T-helper 1 cell treated with Interleukin-12 subunit alpha and Interleukin-12 subunit beta and Interleukin-4 antibody, amounts not matched to agents 30 μg/mL and 1 μg/mL, for 36 hours (primary cell): ENCODE results near the gene FXYD3.

Source experiments
- H3K27ac Mint-ChIP-seq: one replicate; pipeline ENCODE4 v1.8.0; 2021; ENCODE audit warnings: mild to moderate bottlenecking, mixed read lengths
- H3K27me3 Mint-ChIP-seq: one replicate; pipeline ENCODE4 v1.8.0; 2021; ENCODE audit warnings: low read depth, mixed read lengths
- H3K36me3 Mint-ChIP-seq: one replicate; pipeline ENCODE4 v1.8.0; 2021; ENCODE audit warnings: low read depth, mixed read lengths
- H3K4me1 Mint-ChIP-seq: one replicate; pipeline ENCODE4 v1.8.0; 2021; ENCODE audit warnings: low read depth, mixed read lengths
- H3K4me3 Mint-ChIP-seq: one replicate; pipeline ENCODE4 v1.8.0; 2021; ENCODE audit warnings: mild to moderate bottlenecking, moderate library complexity, mixed read lengths
- H3K9me3 Mint-ChIP-seq: one replicate; pipeline ENCODE4 v1.8.0; 2021; ENCODE audit warnings: mixed read lengths

The FXYD3 gene

DNA sequence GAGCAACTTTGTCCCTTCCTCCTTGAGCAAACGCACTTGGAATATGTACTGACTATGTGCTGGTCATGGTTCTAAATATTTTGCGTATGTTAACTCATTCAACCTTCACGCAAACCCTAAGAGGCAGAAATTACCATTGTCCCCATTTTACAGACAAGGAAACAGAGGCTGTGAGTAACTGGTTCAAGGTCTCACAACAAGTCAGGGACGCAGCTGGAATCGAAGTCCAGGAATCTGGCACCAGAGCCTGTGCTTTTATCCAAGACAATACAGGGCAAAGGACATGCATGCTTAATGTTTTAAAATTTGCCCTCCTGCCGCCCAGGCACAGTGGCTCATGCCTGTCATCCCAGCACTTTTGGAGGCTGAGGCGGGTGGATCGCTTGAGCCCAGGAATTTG is 44.0 kb downstream of the FXYD3 start:
- Mint-ChIP-seq H3K27ac (no peak overlapping the region), H3K4me1 (peaks cover 35% of the 10 kb centered on the region), H3K4me3 (no peak overlapping the region)

DNA sequence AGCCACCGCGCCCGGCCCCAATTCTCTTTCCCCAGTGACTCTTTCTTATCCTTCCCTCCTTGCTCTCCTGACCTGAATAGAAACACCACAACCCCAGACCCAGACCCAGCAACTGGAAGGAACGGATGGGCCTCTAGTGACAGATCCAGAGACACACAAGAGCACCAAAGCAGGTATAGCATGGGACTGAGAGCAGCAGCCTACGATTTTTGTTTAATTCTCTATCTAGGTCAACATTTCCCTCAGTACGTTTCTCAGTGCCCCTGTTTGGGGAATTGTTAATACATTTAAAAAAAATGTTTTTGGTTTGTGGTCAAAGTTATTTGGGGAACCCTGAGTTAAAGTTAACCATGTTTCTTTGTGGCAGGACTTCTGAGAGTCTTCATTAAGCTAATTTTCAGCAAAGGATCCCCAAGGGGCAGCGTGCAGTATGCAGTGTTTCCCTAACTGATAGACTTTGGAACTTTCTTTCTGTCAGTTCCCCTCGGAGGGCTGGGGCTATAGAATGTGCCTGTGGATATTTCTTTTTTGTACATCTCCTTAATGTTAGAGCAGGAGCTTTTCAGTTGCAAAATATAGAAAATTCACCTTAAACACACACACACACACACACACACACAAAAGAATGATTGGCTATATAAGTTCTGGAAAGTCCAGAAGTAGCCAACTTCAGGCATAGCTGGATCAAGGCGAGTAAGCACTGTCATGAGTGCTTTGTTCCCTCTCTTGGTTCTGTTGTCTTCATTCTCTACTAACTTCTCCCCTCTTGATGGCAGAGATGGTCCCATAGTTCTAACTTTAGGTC is 45.2 kb downstream of the FXYD3 start:
- H3K36me3 Mint-ChIP-seq: peaks cover 92% of the 10 kb centered on the region
- no peak overlapping the region for H3K4me3 Mint-ChIP-seq
- H3K9me3 Mint-ChIP-seq: peaks cover 42% of the 10 kb centered on the region
- H3K4me1 Mint-ChIP-seq: peaks cover 33% of the 10 kb centered on the region
- no peaks in the 10 kb centered on the region for H3K27me3 Mint-ChIP-seq
- no peak overlapping the region for H3K27ac Mint-ChIP-seq

More for the DNA sequence above, 44.0 kb downstream of the FXYD3 start:
- Mint-ChIP-seq H3K27me3 (no peaks in the 10 kb centered on the region), H3K9me3 (peaks cover 31% of the 10 kb centered on the region), H3K36me3 (peaks cover 82% of the 10 kb centered on the region)

DNA sequence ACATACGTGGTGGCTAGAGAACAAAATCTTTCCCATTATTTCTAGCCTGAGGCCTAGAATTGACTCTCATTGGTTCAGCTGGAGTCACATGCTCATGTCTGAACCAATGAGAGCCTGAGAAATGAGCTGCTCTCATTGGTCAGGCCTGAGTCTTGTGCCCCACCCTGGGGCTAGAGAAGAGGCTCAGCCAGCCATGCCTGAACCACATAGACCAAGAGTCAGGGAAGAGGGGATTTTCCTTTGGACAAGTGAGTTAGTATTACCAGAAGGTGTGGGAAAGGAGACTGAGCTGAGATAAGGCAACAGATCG is 45.8 kb downstream of the FXYD3 start:
- Mint-ChIP-seq H3K36me3 (peaks cover 92% of the 10 kb centered on the region), H3K27me3 (no peaks in the 10 kb centered on the region), H3K4me3 (no peak overlapping the region), H3K27ac (no peak overlapping the region), H3K4me1 (peaks cover 28% of the 10 kb centered on the region), H3K9me3 (peaks cover 47% of the 10 kb centered on the region)

DNA sequence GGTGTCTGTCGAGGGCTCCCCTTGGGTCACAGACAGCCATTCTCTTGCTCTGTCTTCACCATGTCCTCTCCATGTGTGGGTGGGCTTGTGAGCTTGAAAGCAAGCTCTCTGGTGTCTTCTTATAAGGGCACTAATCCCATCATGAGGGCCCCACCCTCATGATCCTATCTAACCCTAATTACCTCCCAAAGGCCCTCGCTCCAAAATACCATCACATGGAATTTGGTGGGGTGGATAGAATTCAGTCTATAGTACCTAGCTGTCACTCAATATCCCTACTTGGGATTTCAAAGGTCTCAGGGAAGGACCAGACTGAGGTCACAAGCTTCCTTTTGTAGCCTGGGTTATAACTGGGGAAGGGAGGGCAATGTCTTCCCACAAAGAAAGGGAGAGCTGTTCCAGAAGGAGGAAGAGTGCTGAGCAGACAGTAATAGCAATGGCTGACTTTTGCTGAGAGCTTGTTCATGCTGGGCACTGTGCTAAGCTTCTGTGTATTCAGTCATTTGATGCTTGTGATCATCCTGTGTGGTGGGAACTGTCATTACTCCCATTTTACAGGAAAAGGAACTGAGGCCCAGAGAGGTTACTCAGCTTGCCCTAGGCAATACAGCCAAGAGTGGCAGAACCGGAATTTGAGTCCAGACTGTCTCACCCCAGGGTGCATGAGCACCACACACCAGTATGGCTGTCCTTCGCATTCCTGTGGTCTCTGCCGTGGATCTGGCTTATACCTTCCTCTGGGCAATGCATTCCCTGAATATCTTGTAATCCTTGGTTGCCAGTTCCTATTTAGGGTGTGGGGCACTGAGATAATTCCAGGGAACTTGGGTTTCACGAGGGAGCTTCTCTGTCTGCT is 47.1 kb downstream of the FXYD3 start:
- Mint-ChIP-seq H3K27me3 (no peaks in the 10 kb centered on the region), H3K4me3 (no peak overlapping the region), H3K27ac (no peak overlapping the region), H3K9me3 (peaks cover 50% of the 10 kb centered on the region), H3K36me3 (peaks cover 96% of the 10 kb centered on the region), H3K4me1 (peaks cover 31% of the 10 kb centered on the region)

DNA sequence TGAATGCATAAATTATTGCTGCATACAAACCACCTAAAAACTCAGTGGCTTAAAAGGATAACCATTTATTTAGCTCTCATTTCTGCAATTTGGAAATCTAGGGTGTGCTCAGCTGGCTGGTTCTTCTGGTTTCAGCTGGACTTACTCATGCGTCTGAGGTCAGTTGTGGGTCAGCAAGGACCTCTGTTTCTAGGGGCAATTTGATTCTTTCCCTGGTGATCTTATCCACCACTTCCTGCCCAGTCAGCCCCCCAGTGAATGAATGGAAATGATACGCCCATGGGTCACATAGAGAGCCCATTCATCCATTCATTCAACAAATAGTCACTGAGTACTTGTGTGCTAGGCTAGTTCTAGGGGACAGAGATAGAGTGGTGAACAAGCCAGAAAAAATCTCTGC is 48.8 kb downstream of the FXYD3 start:
- H3K9me3 Mint-ChIP-seq: peaks cover 50% of the 10 kb centered on the region
- peaks cover 90% of the 10 kb centered on the region for H3K36me3 Mint-ChIP-seq
- H3K4me3 Mint-ChIP-seq: no peak overlapping the region
- no peak overlapping the region for H3K27ac Mint-ChIP-seq
- H3K27me3 Mint-ChIP-seq: no peaks in the 10 kb centered on the region
- peaks cover 21% of the 10 kb centered on the region for H3K4me1 Mint-ChIP-seq

DNA sequence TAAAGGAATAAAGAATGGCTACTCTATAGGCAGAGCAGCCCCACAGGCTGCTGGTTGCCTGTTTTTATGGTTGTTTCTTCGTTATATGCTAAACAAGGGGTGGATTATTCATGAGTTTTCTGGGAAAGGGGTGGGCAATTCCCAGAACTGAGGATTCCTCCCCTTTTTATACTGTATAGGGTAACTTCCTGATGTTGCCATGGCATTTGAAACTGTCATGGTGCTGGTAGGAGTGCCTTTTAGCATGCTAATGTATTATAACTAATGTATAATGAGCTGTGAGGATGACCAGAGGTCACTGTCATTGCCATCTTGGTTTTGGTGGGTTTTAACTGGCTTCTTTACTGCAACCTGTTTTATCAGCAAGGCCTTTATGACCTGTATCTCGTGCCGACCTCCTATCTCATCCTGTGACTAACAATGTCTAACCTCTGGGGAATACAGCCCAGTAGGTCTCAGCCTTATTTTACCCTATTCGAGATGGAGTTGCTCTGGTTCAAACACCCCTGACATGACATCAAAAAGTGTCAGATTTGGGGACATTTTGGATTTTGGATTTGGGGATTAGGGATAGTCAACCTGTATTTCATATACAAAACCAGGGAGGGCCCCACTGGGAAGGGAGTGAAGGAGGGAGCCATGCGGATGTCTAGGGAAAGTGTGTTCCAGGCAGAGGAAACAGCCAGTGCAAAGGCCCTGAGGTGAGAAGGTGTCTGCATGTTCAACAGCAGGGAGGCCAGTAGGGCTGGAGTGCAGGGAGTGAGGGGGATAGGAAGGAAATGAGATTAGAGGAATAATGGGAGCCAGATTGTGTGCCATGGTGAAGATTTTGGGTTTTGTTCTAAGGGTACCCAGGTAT is 49.8 kb downstream of the FXYD3 start:
- Mint-ChIP-seq H3K27ac (no peak overlapping the region), H3K27me3 (no peaks in the 10 kb centered on the region), H3K4me3 (peak overlapping the region; percentile 25), H3K4me1 (peaks cover 23% of the 10 kb centered on the region), H3K36me3 (peaks cover 89% of the 10 kb centered on the region), H3K9me3 (peaks cover 50% of the 10 kb centered on the region)

DNA sequence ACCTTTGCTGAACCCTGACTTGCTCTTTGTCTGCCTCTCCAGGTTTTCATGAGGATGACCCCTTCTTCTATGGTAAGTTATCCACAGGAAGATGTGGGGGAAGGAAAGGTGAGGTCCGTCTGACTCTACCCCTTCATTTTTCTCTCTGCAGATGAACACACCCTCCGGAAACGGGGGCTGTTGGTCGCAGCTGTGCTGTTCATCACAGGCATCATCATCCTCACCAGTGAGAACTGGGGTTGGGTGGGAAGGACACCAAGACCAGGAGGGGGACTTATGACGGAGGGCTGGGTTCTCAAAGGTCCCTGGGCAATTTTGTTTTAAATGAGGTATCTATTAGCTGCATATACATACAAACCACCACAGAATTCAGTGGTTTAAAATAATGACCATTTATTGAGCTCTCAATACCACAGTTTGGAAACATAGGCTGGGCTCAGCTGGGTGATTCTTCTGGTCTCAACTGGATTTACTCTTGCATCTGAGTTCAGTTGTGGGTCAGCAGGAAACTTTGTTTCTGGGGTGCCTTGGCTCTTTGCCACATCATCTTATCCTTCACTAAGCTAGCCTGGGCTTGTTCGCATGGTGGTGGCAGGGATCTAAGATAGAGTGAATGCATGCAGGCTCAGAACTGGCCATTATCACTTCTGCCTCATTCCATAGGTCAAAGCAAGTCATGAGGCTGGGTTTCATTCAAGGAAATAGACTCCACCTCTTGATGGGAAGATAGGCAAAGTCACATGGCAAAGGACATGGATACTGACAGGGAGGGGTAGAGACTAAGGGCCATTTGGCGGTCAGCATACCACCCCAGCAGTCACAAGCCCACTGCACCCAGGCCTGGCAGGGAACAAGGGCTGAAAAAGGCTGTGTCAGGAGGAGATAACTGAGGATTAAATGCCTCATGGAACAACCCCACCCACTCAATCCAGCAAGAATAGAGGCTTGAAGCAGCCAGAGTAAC is 50.8 kb downstream of the FXYD3 start:
- no peak overlapping the region for H3K27ac Mint-ChIP-seq
- H3K4me3 Mint-ChIP-seq: no peak overlapping the region
- H3K27me3 Mint-ChIP-seq: no peaks in the 10 kb centered on the region
- peaks cover 23% of the 10 kb centered on the region for H3K4me1 Mint-ChIP-seq
- peaks cover 83% of the 10 kb centered on the region for H3K36me3 Mint-ChIP-seq
- peaks cover 47% of the 10 kb centered on the region for H3K9me3 Mint-ChIP-seq

DNA sequence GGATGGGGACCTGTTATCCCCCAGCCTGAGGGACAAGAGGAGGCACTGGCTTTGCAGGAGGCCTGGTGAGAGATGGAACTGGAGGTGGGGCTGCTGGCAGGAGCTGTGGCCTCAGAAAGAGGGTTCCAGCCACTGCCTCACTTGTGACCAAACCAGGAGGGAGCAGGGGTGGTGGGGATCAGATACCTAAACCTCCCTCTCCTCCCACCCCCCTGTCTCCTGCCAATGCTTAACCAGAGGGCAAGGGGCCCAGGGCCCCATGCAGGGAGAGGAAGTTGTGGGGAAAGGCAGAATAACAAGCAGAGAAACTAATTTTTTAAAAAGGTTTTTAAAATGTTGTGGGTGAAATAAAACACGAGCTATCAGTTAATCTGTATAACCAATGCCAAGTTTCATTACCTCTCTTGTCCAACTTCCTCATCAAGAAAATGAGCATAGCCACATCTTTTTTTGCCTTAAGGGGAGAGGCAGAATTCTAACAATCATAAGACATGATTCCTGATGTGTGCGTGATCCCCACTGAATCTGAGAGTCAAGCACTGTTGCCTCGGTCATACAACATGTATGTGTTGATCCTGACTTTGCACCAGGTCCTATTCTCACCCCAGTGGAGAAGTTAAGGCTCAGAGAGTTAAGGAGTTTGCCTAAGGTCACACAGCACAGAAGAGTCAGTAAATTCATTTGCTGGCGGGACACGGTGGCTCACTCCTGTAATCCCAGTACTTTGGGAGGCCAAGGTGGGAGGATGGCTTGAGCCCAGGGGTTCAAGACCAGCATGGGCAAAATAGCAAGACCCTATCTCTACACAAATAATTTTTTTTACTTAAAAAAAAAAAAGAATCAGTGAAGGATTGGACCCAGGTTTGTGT is 51.9 kb downstream of the FXYD3 start:
- Mint-ChIP-seq H3K36me3 (peaks cover 77% of the 10 kb centered on the region), H3K4me1 (peaks cover 23% of the 10 kb centered on the region), H3K4me3 (no peak overlapping the region), H3K9me3 (peaks cover 38% of the 10 kb centered on the region), H3K27me3 (no peaks in the 10 kb centered on the region), H3K27ac (peak overlapping the region; percentile 76)

DNA sequence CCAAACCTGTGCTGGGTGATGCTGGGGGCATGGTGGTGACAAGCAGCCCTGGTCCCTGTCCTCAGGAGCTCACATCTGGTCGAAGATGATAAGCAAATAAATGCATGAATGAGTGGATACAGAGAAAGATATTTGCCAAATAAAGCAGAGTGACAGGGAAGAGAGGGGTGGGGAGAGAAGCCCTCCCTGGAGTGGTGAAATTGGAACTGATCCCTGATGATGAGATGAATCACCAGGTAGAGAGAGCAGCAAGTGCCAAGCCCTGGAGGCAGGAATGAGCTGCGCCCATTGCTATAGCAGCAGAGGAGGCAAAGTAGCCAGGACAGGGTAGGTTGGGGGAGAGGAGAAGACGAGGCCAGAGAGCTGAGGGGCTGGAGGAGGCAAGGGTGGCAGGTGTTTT is 52.6 kb downstream of the FXYD3 start:
- H3K9me3 Mint-ChIP-seq: peaks cover 33% of the 10 kb centered on the region

DNA sequence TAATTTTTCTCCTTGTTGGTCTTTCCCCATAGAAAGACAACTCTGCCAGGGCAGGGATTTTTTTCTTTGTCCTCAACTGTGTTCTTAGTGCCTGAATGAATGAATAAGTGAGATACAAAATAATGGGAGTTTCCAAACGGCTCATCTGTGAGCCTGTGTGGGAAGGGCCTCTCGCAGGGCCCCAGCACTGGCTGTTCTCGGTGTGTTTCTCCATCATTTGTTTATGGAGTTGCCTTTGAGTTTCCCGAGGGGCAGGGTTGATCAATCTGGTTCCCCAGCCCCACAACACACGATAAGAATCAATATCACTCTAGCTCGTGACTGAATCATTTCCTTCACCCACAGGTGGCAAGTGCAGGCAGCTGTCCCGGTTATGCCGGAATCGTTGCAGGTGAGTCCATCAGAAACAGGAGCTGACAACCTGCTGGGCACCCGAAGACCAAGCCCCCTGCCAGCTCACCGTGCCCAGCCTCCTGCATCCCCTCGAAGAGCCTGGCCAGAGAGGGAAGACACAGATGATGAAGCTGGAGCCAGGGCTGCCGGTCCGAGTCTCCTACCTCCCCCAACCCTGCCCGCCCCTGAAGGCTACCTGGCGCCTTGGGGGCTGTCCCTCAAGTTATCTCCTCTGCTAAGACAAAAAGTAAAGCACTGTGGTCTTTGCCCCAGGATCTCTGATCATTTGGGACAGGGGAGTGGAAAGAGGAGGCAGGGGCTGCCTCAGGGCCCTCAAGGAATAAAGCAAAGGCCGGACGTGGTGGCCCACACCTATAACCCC is 53.8 kb downstream of the FXYD3 start:
- Mint-ChIP-seq H3K27ac (peak overlapping the region; percentile 12), H3K27me3 (no peaks in the 10 kb centered on the region), H3K36me3 (peaks cover 72% of the 10 kb centered on the region), H3K9me3 (peaks cover 22% of the 10 kb centered on the region), H3K4me1 (peaks cover 19% of the 10 kb centered on the region), H3K4me3 (no peak overlapping the region)

More for the DNA sequence above, 52.6 kb downstream of the FXYD3 start:
- Mint-ChIP-seq H3K27ac (no peak overlapping the region), H3K4me1 (peaks cover 21% of the 10 kb centered on the region), H3K36me3 (peaks cover 76% of the 10 kb centered on the region), H3K4me3 (no peak overlapping the region), H3K27me3 (no peaks in the 10 kb centered on the region)

DNA sequence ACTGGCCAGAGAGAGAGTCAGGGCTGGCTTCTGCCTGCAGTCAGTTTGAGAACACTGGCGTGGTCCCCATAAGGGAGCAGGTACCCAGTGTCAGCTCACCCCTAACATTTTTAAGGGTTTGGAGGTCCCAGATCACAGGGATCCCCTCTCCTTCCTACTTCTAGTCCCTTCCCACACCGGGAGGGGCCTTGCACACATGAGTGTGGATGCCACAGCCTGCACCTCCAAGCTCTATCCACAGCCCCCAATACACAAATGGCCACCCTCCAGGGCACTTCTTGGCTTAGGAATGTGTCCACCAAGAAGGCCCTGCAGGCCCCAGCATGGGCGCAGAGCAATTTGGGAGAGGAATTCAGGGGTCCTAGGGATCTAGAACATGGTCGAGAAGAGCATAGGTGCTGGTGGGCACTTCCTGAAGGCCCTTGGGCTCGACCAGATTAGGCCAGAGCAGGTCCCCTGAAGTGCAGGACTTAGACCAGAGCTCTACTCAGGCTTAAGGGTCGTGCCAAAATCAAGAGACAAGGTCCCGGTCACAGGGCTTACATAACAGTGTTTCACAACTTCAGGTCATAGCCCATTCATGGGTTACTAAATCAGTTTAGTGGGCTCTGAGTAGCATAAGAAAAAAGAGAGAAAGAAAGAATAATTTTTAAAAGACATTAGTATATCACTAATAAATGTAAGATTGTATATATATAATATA is 54.9 kb downstream of the FXYD3 start:
- Mint-ChIP-seq H3K4me1 (peaks cover 19% of the 10 kb centered on the region), H3K27ac (no peak overlapping the region), H3K9me3 (peaks cover 12% of the 10 kb centered on the region), H3K36me3 (peaks cover 64% of the 10 kb centered on the region), H3K4me3 (no peak overlapping the region), H3K27me3 (no peaks in the 10 kb centered on the region)

DNA sequence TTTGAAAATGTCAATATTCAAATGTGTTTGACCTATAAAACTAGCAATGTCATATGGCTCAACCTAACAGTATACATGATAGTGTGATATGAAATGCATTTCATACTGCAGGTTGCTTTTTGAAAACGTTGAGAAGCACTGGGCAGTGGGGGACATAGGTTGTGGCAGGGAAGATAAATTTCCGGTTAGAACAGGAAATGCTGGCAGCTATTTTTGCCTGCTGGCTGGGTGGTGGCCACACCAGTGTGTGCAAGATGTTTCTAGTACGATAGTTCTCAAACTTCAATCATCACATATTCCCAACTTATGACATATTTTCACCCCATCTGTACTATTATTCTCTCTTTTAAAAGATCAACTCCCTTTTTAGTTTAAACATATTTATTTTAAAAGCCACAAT is 56.1 kb downstream of the FXYD3 start:
- Mint-ChIP-seq H3K27ac (peak overlapping the region; percentile 45), H3K4me3 (no peak overlapping the region), H3K27me3 (no peaks in the 10 kb centered on the region), H3K9me3 (no peaks in the 10 kb centered on the region), H3K36me3 (peaks cover 52% of the 10 kb centered on the region), H3K4me1 (peaks cover 18% of the 10 kb centered on the region)
